Psoas muscle (tissue), 8 donors: Measurements from ENCODE around the gene TTLL11. TPM values are rescaled to one million over a fixed set of nuclear protein-coding genes. Genes with fewer than 3 reads are reported as not detected.

Experiments used
- ATAC-seq, 4 donors: fragments of 200-7000 bp; cut with Tn5 transposase; one replicate each; pipeline ENCODE4 v1.9.1; 2020; ENCODE audit warnings: moderate library complexity in 3 of 4, mild to moderate bottlenecking in 2 of 4
- DNase-seq, 2 donors: peaks; one replicate each; pipeline ENCODE4 v3.0.0-alpha.2; 2020
- H3K27ac ChIP-seq: fragments of 200-600 bp; one replicate; pipeline ENCODE4 v1.8.0; 2022
- H3K27me3 ChIP-seq, 3 donors: fragments of 200-600 bp in 1 of 3; one replicate each; pipeline versions ENCODE4 v1.6.1 to v1.8.0; 2013 to 2022; ENCODE audit warnings: low read length in 2 of 3, mild to moderate bottlenecking in 2 of 3, moderate library complexity in 1 of 3; ENCODE audit not compliant: insufficient read depth in 3 of 3
- H3K36me3 ChIP-seq, 2 donors: fragments of 200-600 bp in 1 of 2; one replicate each; pipeline versions ENCODE4 v1.6.1 to v1.8.0; 2013 to 2022; ENCODE audit warnings: low read depth in 1 of 2, mild to moderate bottlenecking in 1 of 2, moderate library complexity in 1 of 2; ENCODE audit not compliant: insufficient read depth in 1 of 2
- H3K4me1 ChIP-seq: fragments of 200-600 bp; one replicate; pipeline ENCODE4 v1.8.0; 2022
- H3K4me3 ChIP-seq: fragments of 200-600 bp; one replicate; pipeline ENCODE4 v1.8.0; 2022; ENCODE audit warnings: mild to moderate bottlenecking
- H3K9me3 ChIP-seq: fragments of 200-600 bp; one replicate; pipeline ENCODE4 v1.8.0; 2022
- CTCF ChIP-seq: fragments of 200-600 bp; IDR thresholded peaks from one replicate; pipeline ENCODE4 v1.8.0; 2022; ENCODE audit warnings: antibody characterized with exemption
- WGBS, 3 donors: extraction: QIAGEN DNeasy Blood & Tissue Kit; methylation state at CpG; one replicate each; pipeline versions ENCODE4 v1.1.6 to v1.1.7; 2013; 5-methylcytosine and 5-hydroxymethylcytosine counted together
- intact Hi-C, 2 donors: fragments of 100-400 bp; cut with DNase I; formaldehyde crosslinking; loops; one replicate each; pipeline versions ENCODE4 v1.11.0 to v1.14.2; 2022
- polyA plus RNA-seq, 3 donors: library from polyadenylated mRNA; stranded (reverse); fragments of 200-250 nt; gene quantifications; one replicate each; pipeline ENCODE4 v1.2.3, GENCODE V29; 2013
- total RNA-seq, 4 donors: library from RNA; stranded (reverse); fragmentation: NEBNext Ultra II Directional in 2 of 4; extraction: Animal tissue kit (Norgen Biotek cat#: 25700) in 2 of 4; gene quantifications; one replicate each; pipeline versions ENCODE4 v1.2.1 to v1.2.4, GENCODE V29; 2021 to 2023
- donor health status: healthy with polysubstance abuse.
- donor health status: DM: no; HTN: no; CAD: no; lungs with moderate emphysema.
- donor health status: Bipolar disorder and iron deficiency.
- donor health status: healthy.
- donor health status: DM: yes; HTN: yes; CAD: no.
- donor health status: DM: no; HTN: no; CAD: no.
- donor health status: DM: no; HTN: no; CAD: no.
- donor health status: DM: yes; HTN: yes; CAD: no.

TTLL11 gene
- total and polyA plus RNA-seq, 7 donors = 15.1 to 56.4 (median 19.3) TPM

DNA sequence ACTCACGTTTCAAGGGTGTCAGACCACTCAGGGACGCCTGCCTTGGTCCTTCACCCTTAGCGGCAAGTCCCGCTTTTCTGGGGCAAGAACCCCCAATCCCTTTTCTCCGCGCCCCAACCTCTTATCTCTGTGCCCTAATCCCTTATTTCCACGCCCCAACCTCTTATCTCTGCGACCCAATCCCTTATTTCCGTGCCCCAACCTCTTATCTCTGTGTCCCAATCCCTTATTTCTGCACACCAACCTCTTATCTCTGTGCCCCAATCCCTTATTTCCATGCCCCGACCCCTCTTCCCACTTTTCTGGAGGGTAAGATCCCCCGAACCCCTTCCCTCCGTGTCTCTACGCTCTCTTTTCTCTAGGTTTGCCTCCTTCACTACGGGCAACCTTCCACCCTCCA, 302.3 kb downstream of the TTLL11 start:
- Histone ChIP-seq H3K9me3 (no peaks in the 10 kb centered on the region), H3K4me3 (no peak overlapping the region), H3K4me1 (no peaks in the 10 kb centered on the region), H3K36me3 (peaks cover 0 to 5% of the 10 kb centered on the region in 2 donors), H3K27ac (no peak overlapping the region), H3K27me3 (no peaks in the 10 kb centered on the region)
- ATAC-seq (no peak), DNase-seq (no peak)
- intact Hi-C loops = no loop called here
- 75 to 91% (median 87%) methylated on average over 8 to 14 of the region's 14 CpGs for WGBS, 3 donors
- TF ChIP-seq CTCF = no peak

- no peak for TF ChIP-seq CTCF
- Histone ChIP-seq H3K4me3 (no peak overlapping the region), H3K27me3 (no peaks in the 10 kb centered on the region)
Measured at GRCh38 chr9:121788686-121789366, 304.3 kb downstream of the TTLL11 start.

GRCh38 chr9:121786998-121787422, 306.1 kb downstream of the TTLL11 start:
- no peaks in the 10 kb centered on the region for H3K9me3 ChIP-seq
- H3K36me3 ChIP-seq = peaks cover 0 to 40% of the 10 kb centered on the region in 2 donors
- 83 to 86% (median 84%) methylated on average over 8 of the region's 8 CpGs for WGBS, 3 donors
- ATAC-seq = no peak
- H3K27ac ChIP-seq = no peak overlapping the region
- H3K4me3 ChIP-seq = no peak overlapping the region
- H3K27me3 ChIP-seq = no peaks in the 10 kb centered on the region
- DNase-seq = no peak
- no peaks in the 10 kb centered on the region for H3K4me1 ChIP-seq
- intact Hi-C loops = no loop called here
- TF ChIP-seq CTCF = no peak

More at GRCh38 chr9:121788686-121789366, 304.3 kb downstream of the TTLL11 start:
- intact Hi-C loops = no loop called here
- H3K4me1 ChIP-seq = no peaks in the 10 kb centered on the region
- no peak overlapping the region for H3K27ac ChIP-seq
- H3K36me3 ChIP-seq = peaks cover 0 to 22% of the 10 kb centered on the region in 2 donors
- WGBS, 3 donors = 89 to 94% (median 91%) methylated on average over 15 of the region's 15 CpGs
- DNase-seq (no peak), ATAC-seq (peak in 3 of 4 donors; percentile 22 to 39 (median 24))
- no peaks in the 10 kb centered on the region for H3K9me3 ChIP-seq

DNA sequence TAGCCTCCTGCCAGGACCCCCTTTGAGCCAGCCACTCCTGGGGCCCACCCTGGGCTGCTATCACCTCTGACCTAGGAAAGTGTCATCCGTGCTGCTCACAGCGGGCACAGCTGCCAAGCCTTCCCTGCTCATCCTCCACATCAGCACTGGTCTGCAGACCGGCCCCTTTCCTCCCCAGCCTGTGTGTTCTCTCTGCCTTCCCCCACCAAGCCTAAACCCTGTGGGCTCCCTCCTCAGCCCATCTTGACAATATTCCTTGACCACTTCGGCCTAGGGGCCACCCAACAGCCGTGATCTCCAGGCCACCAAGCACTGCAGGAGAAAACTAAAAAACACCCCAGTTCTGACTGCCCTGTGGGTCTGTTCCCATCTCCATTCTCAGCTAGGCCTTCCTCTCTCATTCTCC, 306.6 kb downstream of the TTLL11 start:
- ATAC-seq (peak in 1 of 4 donors; percentile 16), DNase-seq (no peak)
- no peaks in the 10 kb centered on the region for H3K4me1 ChIP-seq
- H3K36me3 ChIP-seq = peaks cover 0 to 44% of the 10 kb centered on the region in 2 donors
- 89 to 91% (median 90%) methylated on average over 5 of the region's 5 CpGs for WGBS, 3 donors
- no peak overlapping the region for H3K4me3 ChIP-seq
- no peak overlapping the region for H3K27ac ChIP-seq
- intact Hi-C loops = no loop called here
- no peaks in the 10 kb centered on the region for H3K9me3 ChIP-seq
- no peaks in the 10 kb centered on the region for H3K27me3 ChIP-seq
- no peak for TF ChIP-seq CTCF
